Non-pigmented ciliary epithelial cell (primary cell): Measurements from ENCODE around the gene CCDC78.
A peak's percentile ranks its signal among the peaks of the same experiment; 100 is the strongest.

Experiments used
- DNase-seq: peaks from one replicate; pipeline ENCODE4 v3.0.0-alpha.2; 2010; ENCODE audit warnings: low read depth

Gene CCDC78

GRCh38 chr16:710500-711075 lies 15.7 kb downstream of the CCDC78 start:
- DNase-seq = no peak

- DNase-seq = peak; percentile 65
Observed at GRCh38 chr16:709566-710499, 16.4 kb downstream of the CCDC78 start.

GRCh38 chr16:708959-709358 lies 17.3 kb downstream of the CCDC78 start:
- no peak for DNase-seq

- no peak for DNase-seq
Observed at GRCh38 chr16:708019-708418, 18.2 kb downstream of the CCDC78 start.

- no peak for DNase-seq
Observed at GRCh38 chr16:707062-707538, 19.1 kb downstream of the CCDC78 start.

- DNase-seq = no peak
Observed at GRCh38 chr16:706189-707061, 19.8 kb downstream of the CCDC78 start.

GRCh38 chr16:705431-706188 lies 20.6 kb downstream of the CCDC78 start, which contains the start of gene FBXL16:
Gene FBXL16, minus strand, starts transcription at chr16:705801. Its CDS starts 8,396 bp downstream, at chr16:697405.
- no peak for DNase-seq

- DNase-seq = no peak
Observed at GRCh38 chr16:704552-705380, 21.5 kb downstream of the CCDC78 start.

GRCh38 chr16:704047-704446 lies 22.2 kb downstream of the CCDC78 start:
- no peak for DNase-seq

GRCh38 chr16:703406-703805 lies 22.8 kb downstream of the CCDC78 start:
- no peak for DNase-seq

- DNase-seq = no peak
Observed at GRCh38 chr16:702341-702740, 23.9 kb downstream of the CCDC78 start.

GRCh38 chr16:700684-701584 lies 25.3 kb downstream of the CCDC78 start:
- DNase-seq = no peak

GRCh38 chr16:698911-699671 lies 27.2 kb downstream of the CCDC78 start:
- no peak for DNase-seq

- DNase-seq = no peak
Observed at GRCh38 chr16:695355-696089, 30.7 kb downstream of the CCDC78 start.

- DNase-seq = no peak
Observed at GRCh38 chr16:694863-695354, 31.3 kb downstream of the CCDC78 start.

GRCh38 chr16:694187-694862 lies 31.9 kb downstream of the CCDC78 start:
- DNase-seq = no peak

- DNase-seq = no peak
Observed at GRCh38 chr16:693766-694165, 32.5 kb downstream of the CCDC78 start.
